CD14-positive monocyte (primary cell): Measurements from ENCODE around the gene NMNAT1. TPM values are rescaled to one million over a fixed set of nuclear protein-coding genes. Genes with fewer than 3 reads are reported as not detected.
A peak's percentile ranks its signal among the peaks of the same experiment; 100 is the strongest.

ENCODE experiments used
- DNase-seq, 3 donors: peaks; one replicate each; pipeline ENCODE4 v3.0.0-alpha.2; 2011 to 2022
- H2AFZ ChIP-seq: 2 replicates; pipeline ENCODE4 v1.6.0; 2012; ENCODE audit warnings: mild to moderate bottlenecking, low read depth, low read length, inconsistent platforms; ENCODE audit not compliant: insufficient read depth, poor library complexity, severe bottlenecking
- H3K27ac ChIP-seq, 2 donors: 1 replicate in 1 of 2; 2 replicates in 1 of 2; pipeline ENCODE4 v1.5.1; 2012 to 2013; ENCODE audit warnings: low read length in 2 of 2, control low read depth in 1 of 2, inconsistent platforms in 1 of 2, low read depth in 1 of 2, mild to moderate bottlenecking in 1 of 2
- H3K27me3 ChIP-seq, 2 donors: one replicate each; pipeline versions ENCODE4 v1.6.0 to v1.6.1; 2011 to 2013; ENCODE audit warnings: low read length in 2 of 2; ENCODE audit not compliant: control insufficient read depth in 2 of 2, insufficient read depth in 2 of 2
- H3K36me3 ChIP-seq, 2 donors: replicated peaks in 1 of 2; 1 replicate in 1 of 2; 2 replicates in 1 of 2; pipeline versions ENCODE4 v1.5.1 to v1.6.1; 2012 to 2013; ENCODE audit warnings: low read length in 2 of 2, control low read depth in 1 of 2, inconsistent platforms in 1 of 2, mild to moderate bottlenecking in 1 of 2; ENCODE audit not compliant: insufficient read depth in 2 of 2, control insufficient read depth in 1 of 2
- H3K4me1 ChIP-seq, 2 donors: 1 replicate in 1 of 2; 2 replicates in 1 of 2; pipeline versions ENCODE4 v1.5.1 to v1.6.1; 2012 to 2013; ENCODE audit warnings: low read length in 2 of 2, control low read depth in 1 of 2, inconsistent platforms in 1 of 2, mild to moderate bottlenecking in 1 of 2, moderate library complexity in 1 of 2; ENCODE audit not compliant: insufficient read depth in 2 of 2, control insufficient read depth in 1 of 2
- H3K4me2 ChIP-seq: replicated peaks from 2 replicates; pipeline ENCODE3; 2012; ENCODE audit warnings: low read length, moderate library complexity, mild to moderate bottlenecking; ENCODE audit not compliant: poor library complexity, severe bottlenecking; ENCODE audit errors: extremely low read depth
- H3K4me3 ChIP-seq, 3 experiments: fragments of 200-600 bp in 1 of 3; sonication (generic) in 1 of 3; replicated peaks in 1 of 3; 1 replicate in 2 of 3; 2 replicates in 1 of 3; pipeline ENCODE4 v1.5.1; 2011 to 2013; ENCODE audit warnings: low read length in 3 of 3, mild to moderate bottlenecking in 3 of 3, control low read depth in 2 of 3, low read depth in 2 of 3, inconsistent platforms in 1 of 3, moderate library complexity in 1 of 3
- H3K79me2 ChIP-seq: 2 replicates; pipeline ENCODE4 v1.6.0; 2012; ENCODE audit warnings: mild to moderate bottlenecking, control low read depth, inconsistent platforms, low read length, moderate library complexity; ENCODE audit not compliant: insufficient read depth
- H3K9ac ChIP-seq: 2 replicates; pipeline ENCODE4 v1.6.0; 2017; ENCODE audit warnings: low read length, mild to moderate bottlenecking; ENCODE audit not compliant: insufficient read depth, poor library complexity, severe bottlenecking
- H3K9me3 ChIP-seq, 2 donors: replicated peaks in 1 of 2; 1 replicate in 1 of 2; 2 replicates in 1 of 2; pipeline versions ENCODE4 v1.5.1 to v1.6.1; 2012 to 2013; ENCODE audit warnings: low read length in 2 of 2, control low read depth in 1 of 2; ENCODE audit not compliant: control insufficient read depth in 1 of 2, insufficient read depth in 1 of 2
- H4K20me1 ChIP-seq: 2 replicates; pipeline ENCODE4 v1.6.0; 2012; ENCODE audit warnings: mild to moderate bottlenecking, low read length, control low read depth, moderate library complexity; ENCODE audit not compliant: insufficient read depth
- H3K27ac Mint-ChIP-seq, 7 donors: one replicate each; pipeline ENCODE4 v1.8.0; 2020; ENCODE audit warnings: mild to moderate bottlenecking in 7 of 7, mixed read lengths in 7 of 7, moderate library complexity in 6 of 7, inconsistent platforms in 2 of 7
- H3K27me3 Mint-ChIP-seq, 3 donors: one replicate each; pipeline ENCODE4 v1.8.0; 2021 to 2022; ENCODE audit warnings: low read depth in 3 of 3, mild to moderate bottlenecking in 3 of 3, mixed read lengths in 3 of 3, moderate library complexity in 3 of 3, inconsistent platforms in 1 of 3
- H3K36me3 Mint-ChIP-seq, 2 donors: one replicate each; pipeline ENCODE4 v1.8.0; 2020; ENCODE audit warnings: mixed read lengths in 2 of 2, inconsistent platforms in 1 of 2, mild to moderate bottlenecking in 1 of 2
- H3K4me1 Mint-ChIP-seq: one replicate; pipeline ENCODE4 v1.8.0; 2020; ENCODE audit warnings: mild to moderate bottlenecking, mixed read lengths
- H3K4me3 Mint-ChIP-seq, 2 donors: one replicate each; pipeline ENCODE4 v1.8.0; 2020; ENCODE audit warnings: mild to moderate bottlenecking in 2 of 2, mixed read lengths in 2 of 2, moderate library complexity in 1 of 2
- H3K9me3 Mint-ChIP-seq, 7 donors: one replicate each; pipeline ENCODE4 v1.8.0; 2020 to 2022; ENCODE audit warnings: mixed read lengths in 7 of 7, mild to moderate bottlenecking in 6 of 7, moderate library complexity in 6 of 7, inconsistent platforms in 2 of 7
- CTCF ChIP-seq: fragments of 200-600 bp; IDR thresholded peaks from one replicate; pipeline ENCODE4 v1.8.0; 2022; ENCODE audit warnings: antibody characterized with exemption, mild to moderate bottlenecking
- WGBS: methylation state at CpG from one replicate; pipeline ENCODE4 v1.1.5; 2013; ENCODE audit warnings: missing lambda C conversion rate; ENCODE audit not compliant: insufficient coverage; 5-methylcytosine and 5-hydroxymethylcytosine counted together
- intact Hi-C, 2 donors: fragments of 100-400 bp; cut with micrococcal nuclease; formaldehyde crosslinking; loops; one replicate each; pipeline versions ENCODE4 v1.15.0 to v1.15.1; 2023
- polyA plus RNA-seq, 3 donors: library from polyadenylated mRNA; depleted of rRNA in 1 of 3; unstranded in 2 of 3; stranded (reverse) in 1 of 3; fragments of 300-500 nt in 2 of 3; fragments of >200 nt in 1 of 3; fragmentation: Illumina TruSeq in 2 of 3; gene quantifications; 1 replicate in 2 of 3; 2 replicates in 1 of 3; pipeline ENCODE4 v1.2.3, GENCODE V29; 2012 to 2021

The NMNAT1 gene
- polyA plus RNA-seq, 3 donors: 6.8 to 9.9 (median 7.1) TPM

DNA sequence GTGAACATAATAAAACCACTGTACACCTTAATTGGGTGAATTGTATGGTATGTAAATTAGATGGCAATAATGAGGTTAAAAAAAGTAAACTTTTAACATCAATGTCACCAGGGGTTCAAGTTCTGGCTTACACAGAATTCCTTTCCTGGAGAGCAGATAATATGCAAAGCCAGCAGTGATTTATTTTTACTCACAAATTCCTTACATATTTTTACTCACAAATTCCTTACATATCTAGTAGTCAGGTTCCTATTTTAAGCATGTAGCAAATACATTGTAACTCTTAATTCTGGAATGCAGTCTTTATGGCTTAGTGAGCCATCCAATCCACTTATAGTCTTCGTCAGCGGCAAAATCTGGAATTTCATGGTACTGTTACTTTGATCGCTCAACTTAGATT, 88.2 kb downstream of the NMNAT1 start:
- peaks cover 52% of the 10 kb centered on the region for H3K4me1 Mint-ChIP-seq
- no peak overlapping the region for H3K4me2 ChIP-seq
- H3K36me3 Mint-ChIP-seq: peaks cover 0 to 11% of the 10 kb centered on the region in 2 donors
- H3K9ac ChIP-seq: no peak overlapping the region
- no peak overlapping the region for H2AFZ ChIP-seq
- H3K4me3 Mint-ChIP-seq: no peak overlapping the region
- H3K4me1 ChIP-seq: peaks cover 40 to 58% of the 10 kb centered on the region in 2 donors
- no CpG with 5 or more reads among the region's 3 CpGs for WGBS
- no peak overlapping the region for H3K4me3 ChIP-seq
- peaks cover 12% of the 10 kb centered on the region for H4K20me1 ChIP-seq
- intact Hi-C loops: loop anchor here (5.0 to 10.0 kb wide), 4 partner anchors 89 to 157 kb away; partner anchors contain the start of genes CTNNBIP1 (in 1 of the 2), LZIC (in 1 of the 2) and NMNAT1 (in 1 of the 2)
- H3K9me3 ChIP-seq: no peaks in the 10 kb centered on the region
- no peaks in the 10 kb centered on the region for H3K27me3 Mint-ChIP-seq
- H3K27me3 ChIP-seq: no peaks in the 10 kb centered on the region
- H3K36me3 ChIP-seq: peaks cover 1 to 2% of the 10 kb centered on the region in 2 donors
- TF ChIP-seq CTCF: no peak
- no peak overlapping the region for H3K27ac ChIP-seq
- H3K27ac Mint-ChIP-seq: peak overlapping the region in 1 of 7 donors; percentile 4
- peaks cover 35% of the 10 kb centered on the region for H3K79me2 ChIP-seq
- peaks cover 0 to 1% (median 0%) of the 10 kb centered on the region in 7 donors for H3K9me3 Mint-ChIP-seq
- DNase-seq: no peak

DNA sequence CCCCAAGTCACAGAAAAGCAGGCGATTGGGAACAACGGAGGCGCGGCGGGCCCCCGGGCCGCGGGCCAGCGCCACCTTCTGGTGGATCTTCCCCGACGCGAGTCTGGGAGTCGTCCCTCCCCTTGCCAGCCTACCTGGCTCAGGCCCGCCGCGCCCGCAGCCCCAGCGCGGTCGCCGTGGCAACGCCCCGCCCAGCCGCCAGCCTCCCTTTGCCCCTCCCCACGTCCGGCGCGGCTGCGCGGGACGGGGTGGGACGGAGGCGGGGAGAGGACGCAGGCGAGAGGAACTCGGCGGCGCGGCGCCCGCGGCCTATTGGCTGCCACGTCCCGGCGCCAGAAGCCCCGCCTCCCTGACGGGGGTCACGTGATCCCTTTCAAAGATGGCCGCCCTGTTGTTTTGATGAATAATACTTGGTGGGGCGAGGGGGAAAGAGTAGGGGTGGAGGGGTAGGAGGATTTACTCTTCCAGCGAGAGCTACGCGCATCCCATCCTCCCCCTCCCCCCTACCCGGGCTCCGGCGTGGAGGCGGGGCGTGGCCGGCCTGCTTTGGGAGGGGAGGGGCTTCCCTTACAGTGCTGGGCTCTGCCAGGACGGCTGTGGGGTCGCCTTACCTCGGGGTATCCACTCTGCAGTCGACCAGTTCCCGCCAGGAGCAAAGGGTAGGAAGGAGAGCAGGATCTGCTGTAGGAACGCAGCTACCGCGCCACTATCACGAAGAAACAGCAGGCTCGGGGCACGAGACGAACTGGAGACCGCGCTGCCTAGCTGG, 89.5 kb downstream of the NMNAT1 start, which contains the start of gene UBE4B:
TSS of gene UBE4B (plus strand) at position 369 of the 769 bp plus-strand sequence. CDS start 713 bp downstream, outside the sequence.
- peak; percentile 71 for TF ChIP-seq CTCF
- Histone ChIP-seq H3K9me3 (no peaks in the 10 kb centered on the region), H4K20me1 (peaks cover 21% of the 10 kb centered on the region), H3K9ac (peak within 1 kb of the TSS; percentile 94), H3K27ac (peak within 1 kb of the TSS; percentile 87 to 96), H3K4me3 (peak within 1 kb of the TSS; percentile 70 to 100 (median 94)), H3K4me1 (peaks cover 30 to 45% of the 10 kb centered on the region in 2 donors), H3K27me3 (no peaks in the 10 kb centered on the region), H3K79me2 (peaks cover 48% of the 10 kb centered on the region), H2AFZ (peak within 1 kb of the TSS; percentile 94), H3K4me2 (peak within 1 kb of the TSS; percentile 76), H3K36me3 (peaks cover 13 to 15% of the 10 kb centered on the region in 2 donors)
- Mint-ChIP-seq H3K27me3 (no peaks in the 10 kb centered on the region), H3K4me3 (peak within 1 kb of the TSS; percentile 95 to 96), H3K36me3 (peaks cover 7 to 21% of the 10 kb centered on the region in 2 donors), H3K9me3 (peaks cover 0 to 1% (median 0%) of the 10 kb centered on the region in 7 donors), H3K27ac (peak within 1 kb of the TSS; percentile 91 to 96 (median 96)), H3K4me1 (peaks cover 43% of the 10 kb centered on the region)
- peak; percentile 98 to 99 (median 98) for DNase-seq
- under 1% methylated on average over 59 of the region's 73 CpGs for WGBS
- intact Hi-C loops: loop anchor here (2.0 to 10.0 kb wide), 5 partner anchors 90 to 158 kb away; partner anchors contain the start of genes LZIC (in 2 of the 2), NMNAT1 (in 2 of the 2) and CTNNBIP1 (in 1 of the 2)
